HG03045 (cell line): ENCODE data around the gene PNCK.
"Not testable (repeated sequence)": the region's sequence is repeated elsewhere in the genome, so short reads cannot be mapped to it uniquely, and the experiment has no call there.

ENCODE experiments used
- ATAC-seq: cut with Tn5 transposase; IDR thresholded peaks from one replicate; pipeline ENCODE4 v1.9.1; 2021; ENCODE audit warnings: mild to moderate bottlenecking, moderate library complexity; ENCODE audit not compliant: unreplicated experiment

Gene PNCK

GRCh38 chrX:153686711-153687110 is 13.1 kb upstream of the PNCK start:
- ATAC-seq: no peak

- no peak for ATAC-seq
These were observed 12.4 kb upstream of the PNCK start for GRCh38 chrX:153685751-153686696.

GRCh38 chrX:153685156-153685536 is 11.5 kb upstream of the PNCK start:
- ATAC-seq: no peak

DNA sequence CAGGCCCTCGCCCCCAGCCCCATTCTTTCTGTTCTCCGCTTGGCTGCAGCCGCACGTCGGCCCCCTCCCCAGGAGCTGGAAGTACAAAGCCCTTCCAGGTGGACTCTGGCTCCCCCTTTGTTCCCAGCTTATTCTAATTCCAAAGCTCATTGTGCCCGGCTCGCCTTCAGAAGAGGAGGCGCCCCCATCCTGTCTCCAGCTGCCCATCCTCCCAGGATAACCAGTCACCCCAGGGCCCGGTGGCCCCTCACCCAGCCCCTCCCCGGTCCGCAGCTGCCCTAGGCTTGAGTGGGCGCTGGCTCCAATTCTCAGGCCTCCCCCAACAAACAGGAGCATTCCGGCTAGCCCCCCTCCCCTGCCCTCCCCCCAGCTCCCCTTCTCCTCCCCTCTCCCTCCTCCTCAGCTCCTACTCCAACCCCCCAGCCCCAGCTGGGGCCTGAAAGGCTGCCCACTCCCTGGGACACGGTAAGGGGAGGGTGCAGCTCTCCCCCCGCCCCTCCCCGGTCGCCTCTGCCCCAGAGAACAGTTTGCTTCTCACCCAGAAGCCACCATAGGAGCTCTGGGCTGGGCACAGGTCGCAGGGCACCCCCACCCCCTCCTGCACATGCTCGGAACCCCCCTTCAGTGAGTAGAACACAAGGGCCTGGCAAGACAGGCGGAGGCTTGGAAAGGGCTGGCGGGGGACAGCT is 11.0 kb upstream of the PNCK start:
- ATAC-seq: no peak

DNA sequence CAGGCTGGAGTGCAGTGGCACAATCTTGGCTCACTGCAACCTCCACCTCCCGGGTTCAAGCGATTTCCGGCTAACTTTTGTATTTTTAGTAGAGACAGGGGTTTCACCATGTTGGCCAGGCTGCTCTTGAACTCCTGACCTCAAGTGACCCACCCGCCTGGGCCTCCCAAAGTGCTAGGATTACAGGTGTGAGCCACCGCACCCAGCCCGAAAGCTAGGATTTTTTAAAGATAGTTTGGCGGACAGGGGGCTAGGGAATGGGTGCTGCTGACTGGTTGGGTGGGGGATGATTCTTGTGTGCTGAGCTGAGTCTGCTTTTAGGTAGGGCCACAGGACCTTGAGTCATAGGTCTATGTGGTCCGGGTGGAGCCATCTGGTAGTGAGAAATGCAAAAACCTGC is 9.9 kb upstream of the PNCK start:
- ATAC-seq: not testable (repeated sequence)

- no peak for ATAC-seq
These were observed 7.6 kb upstream of the PNCK start for GRCh38 chrX:153681175-153681574.

GRCh38 chrX:153674219-153674851 is 722 bp upstream of the PNCK start:
- ATAC-seq: no peak

GRCh38 chrX:153672531-153673427 is 834 bp downstream of the PNCK start:
- ATAC-seq: no peak

DNA sequence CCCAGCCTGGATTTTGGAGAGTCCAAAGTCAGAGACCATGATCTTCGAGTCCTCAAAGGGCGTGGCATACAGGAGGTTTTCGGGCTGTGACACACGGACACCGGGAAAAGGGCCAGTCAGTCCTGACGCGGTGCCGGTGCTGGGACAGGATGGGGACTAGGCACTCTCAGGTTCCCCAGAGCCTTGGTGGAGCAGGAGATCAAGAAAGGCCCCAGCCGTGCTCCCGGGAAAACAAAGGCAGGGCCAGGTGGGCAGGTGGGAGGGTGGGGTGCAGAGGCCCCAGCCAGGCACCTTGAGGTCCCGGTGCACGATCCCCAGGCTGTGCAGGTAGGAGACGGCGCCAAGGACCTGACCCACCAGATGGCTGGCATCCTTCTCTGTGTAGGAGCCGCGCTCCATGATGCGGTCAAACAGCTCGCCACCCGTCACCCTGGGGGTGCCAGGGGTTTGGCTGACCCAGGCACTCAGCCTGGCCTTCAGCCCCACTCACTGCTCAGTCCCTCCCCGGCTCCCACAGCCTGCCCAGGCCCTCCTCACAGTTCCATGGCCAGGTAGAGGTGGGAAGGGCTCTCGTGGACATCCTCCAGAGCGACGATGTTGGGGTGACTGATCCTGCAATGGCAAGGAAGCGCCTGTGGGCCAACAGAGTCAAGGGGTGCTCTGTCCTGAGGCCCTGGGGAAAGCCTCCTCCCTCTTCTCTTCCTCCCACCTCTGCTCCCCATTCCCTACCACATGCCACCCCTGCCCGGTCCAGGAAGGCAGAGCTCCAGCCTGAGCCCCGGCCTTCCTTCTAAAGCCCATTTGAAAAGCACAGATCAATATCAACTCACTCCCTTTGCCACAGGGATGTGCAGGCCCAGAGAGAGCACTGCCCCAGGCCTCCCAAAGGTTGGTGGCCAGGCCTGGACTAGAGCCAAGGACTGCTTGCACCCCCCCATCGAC is 1.8 kb downstream of the PNCK start:
- no peak for ATAC-seq

GRCh38 chrX:153670748-153671588 is 2.6 kb downstream of the PNCK start:
- ATAC-seq: no peak

GRCh38 chrX:153669901-153670731 is 3.5 kb downstream of the PNCK start:
- no peak for ATAC-seq

- no peak for ATAC-seq
These were observed 4.3 kb downstream of the PNCK start for GRCh38 chrX:153669174-153669890.

GRCh38 chrX:153668423-153669173 is 5.0 kb downstream of the PNCK start:
- no peak for ATAC-seq

- no peak for ATAC-seq
These were observed 5.6 kb downstream of the PNCK start for GRCh38 chrX:153667956-153668396.

DNA sequence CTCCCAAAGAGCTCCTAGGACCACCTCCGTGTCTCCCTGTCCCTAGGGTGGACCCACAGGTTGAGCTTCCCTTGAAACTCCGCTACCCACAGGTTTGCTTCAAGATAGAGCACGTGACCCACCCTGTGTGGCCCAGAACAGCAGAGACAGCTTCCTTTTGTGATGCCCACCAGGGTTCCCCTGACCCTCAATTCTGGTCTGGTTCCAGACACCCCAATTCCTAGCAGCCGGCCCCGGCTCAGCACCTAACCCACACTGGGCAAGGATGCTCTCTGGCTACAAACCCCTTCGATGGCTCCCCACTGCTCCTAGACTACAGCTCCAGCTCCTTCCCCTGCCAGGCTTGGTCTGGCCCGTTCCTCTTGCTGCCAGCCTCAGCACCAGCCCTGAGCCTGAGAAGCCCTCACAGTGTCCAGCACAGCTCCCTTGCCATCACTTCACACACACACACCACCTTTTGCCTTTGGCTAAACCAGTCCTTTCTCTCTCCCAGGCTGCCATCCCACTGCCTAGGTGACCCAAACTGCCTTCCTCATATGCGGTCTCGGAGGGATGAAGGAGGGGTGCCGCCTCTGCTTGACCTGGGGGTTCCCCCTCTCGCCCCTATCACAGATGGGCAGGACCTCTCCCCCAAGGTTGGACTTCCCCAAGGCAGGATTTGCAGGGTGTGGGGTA is 6.2 kb downstream of the PNCK start:
- no peak for ATAC-seq
